ENCODE data around the gene GLRA3. TPM values are rescaled to one million over a fixed set of nuclear protein-coding genes. Genes with fewer than 3 reads are reported as not detected.

GLRA3 gene
- total and polyA plus RNA-seq, 2 donors (not counting 3 experiments of a cell fraction or from before 2014, with no cell fraction given): not detected

- peaks cover 4% of the 10 kb centered on the region for H3K9me3 ChIP-seq (replicated peaks; ENCODE audit: control insufficient read depth, insufficient read depth, low read length)
- dilution Hi-C loops (cut with MboI; ENCODE audit: extremely low pct_ligation_motif_present, low sequenced_read_pairs): no loop called here
- no peaks in the 10 kb centered on the region for H3K79me2 ChIP-seq (ENCODE audit: control insufficient read depth, insufficient read depth, low read length)
- no TSS peak for BruUV-seq (replicated peaks)
- no peaks in the 10 kb centered on the region for H3K36me3 ChIP-seq (ENCODE audit: control insufficient read depth in 2 of 2, extremely low read depth in 1 of 2, insufficient read depth in 2 of 2, low read length in 2 of 2)
- no peak overlapping the region for H3K4me3 ChIP-seq (replicated peaks in 1 of 3; ENCODE audit: insufficient read depth in 1 of 3, low read depth in 1 of 3, low read length in 3 of 3)
- no peaks in the 10 kb centered on the region for H4K20me1 ChIP-seq (replicated peaks; ENCODE audit: control insufficient read depth, extremely low read depth, insufficient read depth, low read length)
- CTCF ChIA-PET: no interaction called here
- H3K9me1 ChIP-seq (replicated peaks; ENCODE audit: control insufficient read depth, extremely low read depth, insufficient read depth, low read length): no peaks in the 10 kb centered on the region
- POLR2A ChIA-PET: no interaction called here
- H3K9ac ChIP-seq (replicated peaks; ENCODE audit: extremely low read depth, insufficient read depth, low read length): no peak overlapping the region
- intact Hi-C loops (cut with micrococcal nuclease): no loop called here
- no peak for TF ChIP-seq FOS (IDR thresholded peaks at IDR 0.05; ENCODE audit: borderline replicate concordance, insufficient read depth, low read length)
- no peak for TF ChIP-seq JUN (IDR thresholded peaks at IDR 0.05; ENCODE audit: borderline replicate concordance, insufficient read depth, insufficient read length, low read depth)
- TF ChIP-seq CTCF (IDR thresholded peaks at IDR 0.05; ENCODE audit: extremely low read depth in 1 of 2, insufficient read depth in 1 of 2, low read depth in 1 of 2, low read length in 2 of 2): no peak
- TF ChIP-seq POLR2A (IDR thresholded peaks at IDR 0.05; ENCODE audit: low read depth, low read length): no peak
- no peak for TF ChIP-seq EZH2 (IDR thresholded peaks at IDR 0.05; ENCODE audit: borderline replicate concordance, low read depth, low read length, severe bottlenecking)
- no peak for TF ChIP-seq POLR2AphosphoS5 (IDR thresholded peaks at IDR 0.05; ENCODE audit: insufficient read depth, low read depth, low read length)
- no peak for TF ChIP-seq MAX (IDR thresholded peaks at IDR 0.05; ENCODE audit: insufficient read depth, insufficient read length)
- no peak for TF ChIP-seq GATA2 (IDR thresholded peaks at IDR 0.05; ENCODE audit: insufficient read depth, insufficient read length, low read depth, low read length)
- TF ChIP-seq MYC (IDR thresholded peaks at IDR 0.05; ENCODE audit: low read depth, low read length): no peak
- no peak overlapping the region for H2AFZ ChIP-seq (ENCODE audit: low read depth, low read length)
- no peaks in the 10 kb centered on the region for H3K27me3 ChIP-seq (ENCODE audit: control insufficient read depth in 2 of 2, insufficient read depth in 2 of 2, low read length in 2 of 2)
- no peak for DNase-seq (ENCODE audit: low read depth, low spot score)
- H3K4me1 ChIP-seq (ENCODE audit: control insufficient read depth, extremely low read depth, insufficient read depth, low read length): no peaks in the 10 kb centered on the region
- H3K27ac ChIP-seq (ENCODE audit: insufficient read depth, low read depth, low read length): no peak overlapping the region
- H3K4me2 ChIP-seq (ENCODE audit: insufficient read depth, low read length): no peak overlapping the region
- FAIRE-seq: no peak
Observed at GRCh38 chr4:174869339-174869738, 40.3 kb upstream of the GLRA3 start.
